Measurements from ENCODE around the gene ZFC3H1.

- TF ChIP-seq MYC (IDR thresholded peaks at IDR 0.05; ENCODE audit: low read depth, low read length): no peak
- no peak for TF ChIP-seq CTCF (IDR thresholded peaks at IDR 0.05; ENCODE audit: extremely low read depth in 1 of 2, insufficient read depth in 1 of 2, low read depth in 1 of 2, low read length in 2 of 2)
- TF ChIP-seq EZH2 (IDR thresholded peaks at IDR 0.05; ENCODE audit: borderline replicate concordance, low read depth, low read length, severe bottlenecking): no peak
Observed at GRCh38 chr12:71683633-71684032, 20.0 kb upstream of the ZFC3H1 start.
